ENCODE measurements around the gene LENEP.

LENEP gene

DNA sequence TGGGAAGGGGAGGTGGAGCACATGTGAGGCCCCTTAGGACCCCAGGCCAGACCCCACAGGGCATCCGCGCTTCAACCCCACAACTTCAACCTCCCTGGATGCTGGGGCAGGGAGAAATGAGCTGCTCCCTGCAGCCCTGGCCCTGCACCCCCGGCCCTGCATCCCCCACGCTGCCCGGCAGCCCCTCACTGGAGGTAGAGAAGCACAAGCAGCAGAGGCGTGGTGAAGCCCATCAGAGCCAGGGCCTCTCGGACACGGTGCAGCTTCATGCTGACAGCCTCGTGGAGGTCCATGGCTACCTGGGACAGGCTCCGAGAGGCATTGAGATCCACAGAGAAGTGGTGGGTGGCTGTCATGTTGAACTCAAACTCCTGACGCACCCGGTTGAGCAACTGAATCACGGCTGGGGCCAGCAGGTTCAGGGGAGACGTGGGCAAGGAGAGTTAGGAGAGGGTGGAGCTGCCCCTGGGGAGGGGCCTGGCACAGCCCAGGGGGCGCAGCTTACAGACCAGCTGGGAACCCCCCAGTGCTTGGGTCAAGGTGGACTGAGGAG, 36.9 kb downstream of the LENEP start:
- no peak for DNase-seq (ENCODE audit: low read depth)

DNA sequence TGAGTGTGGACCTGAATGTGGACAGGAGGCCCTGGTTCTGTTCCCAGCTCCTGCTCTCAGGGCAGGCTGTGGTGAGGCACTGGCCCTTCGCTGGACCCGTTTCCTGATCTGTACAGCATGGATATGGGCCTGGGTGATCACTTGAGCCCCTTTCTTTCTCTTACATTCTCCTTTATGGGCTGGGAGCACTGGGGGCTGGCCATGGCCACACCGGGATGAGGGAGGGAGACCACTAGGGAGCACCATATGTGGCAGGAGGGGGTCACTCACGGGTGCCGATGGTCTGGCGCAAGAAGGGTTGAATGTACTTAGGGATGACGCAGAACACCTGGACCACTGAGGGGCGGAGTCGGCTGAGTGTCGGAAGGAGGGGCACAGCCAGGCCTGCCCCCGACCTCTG, 37.5 kb downstream of the LENEP start:
- DNase-seq (ENCODE audit: low read depth): no peak

DNA sequence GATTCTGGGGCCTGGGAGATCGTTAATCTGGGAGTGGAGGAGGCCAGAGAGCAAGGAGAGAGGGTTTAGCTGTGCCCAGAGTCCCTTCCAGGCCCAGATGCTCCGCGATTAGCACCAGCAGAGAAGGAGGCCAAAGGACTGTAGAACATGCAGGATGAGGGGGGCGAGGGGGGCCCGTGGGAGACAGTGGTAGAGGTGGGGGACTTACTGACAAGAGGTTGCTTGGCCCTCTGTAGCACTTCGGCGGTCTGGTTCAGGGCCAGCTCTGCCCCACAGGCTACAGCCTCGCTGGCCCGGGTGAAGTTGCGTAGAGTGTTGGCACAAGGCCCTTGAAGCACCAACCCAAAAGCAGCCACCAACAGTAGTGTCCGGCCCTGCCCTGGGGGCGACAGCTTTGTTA, 39.5 kb downstream of the LENEP start:
- no peak for DNase-seq (ENCODE audit: low read depth)

DNA sequence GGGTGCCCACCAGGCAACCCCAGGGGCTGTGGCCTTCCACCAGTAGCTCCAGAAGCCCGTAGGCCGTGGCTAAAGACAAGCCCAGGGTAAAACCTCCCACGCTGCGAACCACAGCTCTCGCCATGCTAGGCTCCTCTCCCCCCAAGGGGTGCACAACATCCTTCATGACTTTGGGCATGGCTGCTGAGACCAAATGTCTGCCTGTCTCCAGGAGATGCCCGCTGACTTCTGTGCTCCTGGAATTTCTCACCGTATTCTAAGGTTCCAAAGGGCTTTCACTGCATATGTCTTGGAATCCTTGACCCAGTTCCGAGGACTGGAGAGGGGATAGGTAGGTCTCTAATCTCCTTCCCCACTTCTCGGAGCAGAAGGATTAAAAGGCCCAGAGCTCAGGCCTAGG, 40.1 kb downstream of the LENEP start, which contains the start of the genes DCST1 and DCST2:
DCST1 (plus strand) TSS at position 301 of the 400 bp plus-strand sequence. CDS start 213 bp downstream, outside the sequence.
DCST2 (minus strand) TSS at position 258 of the 400 bp plus-strand sequence; CDS start at position 178, 80 bp downstream.
- DNase-seq (ENCODE audit: low read depth): no peak

DNA sequence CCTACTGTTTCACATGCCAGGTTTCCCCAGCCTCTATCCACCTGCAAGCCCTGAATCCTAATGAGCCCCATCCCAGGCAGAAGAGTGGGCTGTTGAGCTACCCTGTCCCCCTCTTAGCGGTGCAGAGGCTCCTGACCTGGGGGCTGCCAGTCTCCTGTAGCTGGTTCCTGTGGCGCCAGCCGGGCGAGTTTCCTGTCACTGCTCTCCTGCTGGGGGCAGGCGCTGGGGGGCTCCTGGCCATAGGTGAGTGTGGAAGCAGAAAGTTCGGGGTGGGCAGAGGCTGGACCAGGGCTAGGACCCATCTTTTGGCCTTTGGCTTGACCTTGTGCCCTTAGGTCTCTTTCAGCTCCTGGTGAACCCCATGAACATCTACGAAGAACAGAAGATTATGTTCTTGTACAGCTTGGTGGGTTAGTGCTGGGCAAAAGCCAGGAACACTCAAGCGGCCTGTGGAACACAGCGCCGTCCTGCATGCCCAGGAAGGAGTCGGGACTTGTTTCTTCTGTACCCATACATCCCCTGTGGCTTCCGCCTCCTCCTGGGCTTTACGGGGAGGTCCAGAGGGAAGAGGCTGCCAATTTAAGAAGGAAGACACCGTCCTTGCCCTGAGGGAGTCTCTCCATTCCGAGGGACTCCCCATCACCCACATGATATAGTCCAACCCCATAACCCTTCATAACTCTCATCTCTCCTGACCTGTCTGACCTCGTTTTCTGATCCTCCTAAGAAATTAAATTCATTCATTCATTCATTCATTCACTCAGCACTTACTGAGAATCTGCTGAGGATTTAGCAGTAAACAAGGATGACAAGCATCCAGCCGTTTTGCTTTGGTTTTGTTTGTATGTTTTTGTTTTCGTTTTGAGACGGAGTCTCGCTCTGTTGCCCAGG, 41.2 kb downstream of the LENEP start:
- DNase-seq (ENCODE audit: low read depth): no peak

DNA sequence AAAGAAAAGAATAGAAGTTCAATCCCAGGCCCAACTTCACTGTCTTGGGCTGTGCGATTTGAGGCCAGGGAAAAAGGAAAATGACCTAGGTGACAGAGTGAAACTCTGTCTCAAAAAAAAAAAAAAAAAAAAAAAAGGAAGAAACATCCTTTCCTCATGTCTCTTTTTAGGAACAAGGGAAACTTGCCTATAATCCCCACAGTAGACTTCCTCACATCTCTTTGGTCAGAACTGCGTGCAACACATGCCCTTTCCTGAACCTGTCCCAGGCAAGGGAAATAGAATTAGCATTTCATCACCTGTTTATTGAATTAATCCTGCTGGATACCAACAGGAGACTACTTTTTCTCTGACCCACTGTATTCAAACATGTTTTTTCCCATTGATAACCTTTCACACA, 42.5 kb downstream of the LENEP start:
- no peak for DNase-seq (ENCODE audit: low read depth)

DNA sequence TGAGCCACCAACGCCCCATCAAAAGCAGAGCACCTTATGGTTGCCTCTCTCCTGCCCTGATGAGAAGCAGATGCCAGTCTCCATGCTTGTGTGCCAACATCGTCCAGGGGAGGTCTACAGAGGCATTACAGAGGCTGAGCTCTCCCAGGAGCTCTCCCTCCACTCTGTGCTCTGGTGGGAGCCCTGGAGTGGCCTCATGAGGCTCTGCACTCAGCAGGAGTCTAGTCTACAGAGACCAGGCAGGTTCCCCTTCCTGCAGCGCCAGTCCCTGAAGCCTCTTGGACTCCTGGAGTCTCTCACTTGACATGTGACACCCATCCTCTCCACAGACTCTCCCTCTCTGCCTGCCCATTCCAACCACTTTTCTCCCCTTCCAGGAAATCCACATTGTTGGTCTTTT, 43.7 kb downstream of the LENEP start:
- DNase-seq (ENCODE audit: low read depth): no peak

DNA sequence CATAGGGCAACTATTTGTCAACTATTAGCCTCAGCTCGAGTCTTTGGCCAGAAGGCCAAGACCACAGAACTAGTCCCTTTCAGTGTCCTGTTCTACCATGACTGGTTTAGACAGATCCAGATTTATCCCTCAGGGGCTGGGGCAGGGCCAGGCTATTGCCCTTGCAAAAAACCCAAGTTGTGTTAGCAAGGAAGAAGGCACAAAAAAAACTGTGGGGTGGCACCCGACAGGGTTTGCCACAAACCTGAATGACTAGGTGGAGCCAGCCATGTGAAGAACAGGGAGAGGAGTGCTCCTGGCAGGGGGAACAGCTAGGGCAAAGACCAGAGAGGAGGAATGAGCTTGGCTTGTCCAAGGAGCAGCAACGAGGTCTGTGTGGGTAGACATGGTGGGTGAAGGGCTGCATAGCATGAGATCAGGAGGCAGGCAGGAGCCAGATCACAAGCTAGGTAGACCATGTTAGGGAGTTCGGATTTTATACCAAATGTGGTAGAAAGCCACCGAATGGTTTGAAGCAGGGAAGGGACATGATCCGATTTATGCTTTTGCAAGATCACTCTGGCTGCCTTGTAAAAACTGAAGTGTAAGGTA, 44.6 kb downstream of the LENEP start:
- no peak for DNase-seq (ENCODE audit: low read depth)

DNA sequence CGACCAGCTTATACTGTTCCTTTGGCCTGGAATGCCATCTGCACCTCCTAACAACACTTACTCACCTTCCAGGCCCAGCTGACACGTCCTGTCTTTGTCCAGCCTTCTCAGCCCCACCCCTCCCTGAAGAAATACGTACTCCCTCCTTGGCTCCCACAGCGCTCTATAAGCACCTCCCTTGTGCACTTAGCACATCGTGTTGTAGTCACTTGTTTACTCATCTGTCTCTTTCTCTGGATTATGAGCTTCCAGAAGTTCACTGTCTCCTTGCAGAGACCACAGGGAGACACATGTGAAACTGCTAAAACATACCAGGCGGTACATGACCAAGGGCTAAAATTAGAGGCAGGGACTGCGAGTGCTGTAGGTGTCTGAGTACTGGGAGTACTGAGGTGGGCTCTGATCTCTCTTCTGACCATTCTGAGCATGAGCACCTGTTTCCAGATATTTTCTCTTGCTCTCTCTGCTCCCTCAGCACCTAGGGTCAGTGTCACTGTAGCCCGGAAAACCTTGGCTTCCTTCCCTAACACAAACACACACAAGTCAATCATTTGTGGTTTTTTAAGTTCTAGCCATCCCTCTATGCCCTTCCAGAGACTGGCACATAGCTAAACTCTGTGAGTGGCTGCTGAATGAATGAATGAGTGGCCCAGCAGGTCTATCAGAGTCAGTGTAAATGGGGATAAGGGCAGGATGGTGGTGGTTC, 45.4 kb downstream of the LENEP start:
- DNase-seq (ENCODE audit: low read depth): no peak

DNA sequence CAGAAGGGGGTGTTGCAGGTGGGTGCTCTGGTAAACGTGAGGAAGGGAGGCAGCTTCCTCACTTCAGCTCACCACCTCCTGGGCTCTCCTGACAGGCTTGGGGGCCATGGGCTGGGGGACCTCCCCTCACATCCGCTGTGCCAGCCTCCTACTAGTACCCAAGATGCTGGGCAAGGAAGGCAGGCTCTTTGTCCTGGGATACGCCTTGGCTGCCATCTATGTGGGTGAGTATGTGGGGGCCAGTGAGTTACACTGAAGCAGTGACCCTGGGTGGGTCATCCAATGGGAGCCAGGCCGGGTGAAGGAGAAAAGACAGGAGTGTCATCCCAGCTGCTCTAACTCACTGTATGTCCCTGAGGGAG, 45.9 kb downstream of the LENEP start:
- DNase-seq (ENCODE audit: low read depth): no peak

DNA sequence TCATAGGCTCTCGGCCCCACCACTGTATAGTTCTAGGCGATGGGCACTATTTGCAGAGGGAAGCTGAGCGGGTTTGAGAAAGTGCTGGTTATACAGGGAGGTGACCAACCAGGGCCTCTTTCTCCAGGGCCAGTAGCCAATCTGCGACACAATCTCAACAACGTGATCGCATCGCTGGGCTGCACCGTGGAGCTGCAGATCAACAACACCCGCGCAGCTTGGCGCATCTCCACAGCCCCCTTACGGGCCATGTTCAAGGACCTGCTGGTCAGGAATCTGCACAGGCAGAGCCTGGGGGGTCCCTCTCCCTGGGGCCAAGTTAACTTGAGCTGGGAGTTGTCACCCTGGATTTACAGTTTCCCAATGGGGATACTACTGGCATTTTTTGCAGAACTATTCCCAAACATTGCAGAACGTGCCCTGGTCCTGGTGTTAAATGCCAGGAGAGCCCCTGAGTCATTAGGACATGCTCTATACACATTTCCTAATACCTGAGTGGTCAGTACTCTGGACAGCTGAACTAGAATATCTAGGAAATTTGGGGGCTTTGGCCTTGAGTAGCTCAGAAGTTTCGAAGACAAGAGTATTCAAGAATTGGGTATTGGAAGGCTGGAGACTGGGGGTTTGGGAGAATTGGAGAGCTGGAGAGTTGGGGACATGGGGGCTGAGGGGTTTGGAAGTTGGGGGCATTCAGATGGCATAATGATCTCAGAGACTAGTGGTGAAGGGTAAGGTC, 47.1 kb downstream of the LENEP start:
- no peak for DNase-seq (ENCODE audit: low read depth)

DNA sequence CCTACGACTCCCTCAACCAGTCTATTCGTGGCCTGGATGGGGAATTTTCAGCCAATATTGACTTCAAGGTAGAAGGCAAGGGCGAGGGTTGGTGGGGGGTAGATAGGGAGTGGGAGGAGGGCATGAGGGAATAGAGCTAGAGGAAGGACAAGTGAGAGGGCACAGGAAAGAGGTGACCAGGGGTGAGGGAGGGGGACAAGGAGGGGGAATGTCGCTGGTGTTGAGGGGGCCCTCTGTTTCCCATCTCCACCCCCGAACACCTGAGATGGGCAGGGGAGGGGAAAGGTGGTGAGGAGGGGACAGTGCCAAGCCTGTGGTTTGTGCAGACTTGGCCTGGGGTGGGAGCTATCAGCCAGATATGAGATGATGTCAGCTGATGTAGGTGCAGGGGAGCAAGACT, 49.4 kb downstream of the LENEP start:
- no peak for DNase-seq (ENCODE audit: low read depth)

DNA sequence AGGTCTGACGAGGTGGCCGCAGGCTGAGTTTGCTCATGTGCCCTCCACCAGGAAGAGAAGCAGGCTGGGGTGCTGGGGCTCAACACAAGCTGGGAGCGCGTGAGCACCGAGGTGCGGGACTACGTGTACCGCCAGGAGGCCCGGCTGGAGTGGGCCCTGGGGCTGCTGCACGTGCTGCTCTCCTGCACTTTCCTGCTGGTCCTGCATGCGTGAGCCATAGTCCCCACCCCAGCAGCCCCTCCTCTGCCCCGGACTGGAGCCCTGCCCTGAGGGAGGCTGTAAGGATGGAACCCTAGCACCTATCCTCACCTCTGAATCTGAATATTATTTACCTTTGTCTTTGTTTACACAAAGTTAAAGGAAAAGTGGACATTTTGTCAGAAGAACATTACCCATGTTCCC, 49.9 kb downstream of the LENEP start:
- DNase-seq (ENCODE audit: low read depth): no peak

DNA sequence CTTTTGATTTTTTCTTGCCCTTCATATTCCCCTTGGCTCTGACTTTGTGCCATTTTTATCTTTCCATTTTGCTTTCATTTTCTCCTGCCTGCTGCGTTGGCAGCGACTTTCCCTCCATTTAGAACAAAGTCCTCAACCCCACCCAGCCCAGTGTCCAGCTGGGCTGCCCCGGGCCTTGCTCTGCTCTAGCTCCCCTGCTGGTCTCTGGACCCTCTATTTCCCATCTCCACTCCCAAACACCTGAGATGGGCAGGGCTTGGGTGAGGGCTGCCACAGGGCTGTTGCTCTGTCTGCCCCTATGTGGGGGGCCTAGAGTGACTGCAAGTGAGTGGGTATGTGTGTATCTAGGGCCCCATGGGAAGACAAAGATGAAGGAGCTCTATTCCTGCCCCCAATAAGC, 50.4 kb downstream of the LENEP start:
- no peak for DNase-seq (ENCODE audit: low read depth)

Data from activated gamma-delta T cell treated with anti-CD3 and anti-CD28 coated beads, Interleukin-2, amount 50 U/mL, for 16 hours (primary cell).